GM23338 (cell line): Measurements from ENCODE around the gene NCKIPSD. TPM values are rescaled to one million over a fixed set of nuclear protein-coding genes. Genes with fewer than 3 reads are reported as not detected.
A peak's percentile ranks its signal among the peaks of the same experiment; 100 is the strongest.

Source experiments
- ATAC-seq: fragments of 200-7000 bp; cut with Tn5 transposase; 3 replicates; pipeline ENCODE4 v1.9.1; 2020
- DNase-seq: peaks from one replicate; pipeline ENCODE4 v3.0.0-alpha.2; 2015; ENCODE audit warnings: low spot score
- H2AFZ ChIP-seq: fragments of 200-600 bp; sonication (generic); 2 replicates; pipeline ENCODE4 v1.8.0; 2016; ENCODE audit warnings: antibody characterized with exemption, mild to moderate bottlenecking, moderate library complexity
- H3F3A ChIP-seq: fragments of 200-600 bp; sonication (generic); replicated peaks from 2 replicates; pipeline ENCODE4 v1.8.0; 2017; ENCODE audit warnings: antibody characterized with exemption, mixed run types, low read depth
- H3K27ac ChIP-seq: fragments of 200-600 bp; sonication (generic); 2 replicates; pipeline ENCODE4 v1.6.1; 2016; ENCODE audit warnings: low read depth
- H3K27me3 ChIP-seq: fragments of 200-600 bp; sonication (generic); 2 replicates; pipeline ENCODE4 v1.8.0; 2016; ENCODE audit warnings: mild to moderate bottlenecking, mixed run types, moderate library complexity; ENCODE audit not compliant: insufficient read depth
- H3K36me3 ChIP-seq: fragments of 200-600 bp; sonication (generic); 2 replicates; pipeline ENCODE4 v1.8.0; 2016; ENCODE audit warnings: mild to moderate bottlenecking; ENCODE audit not compliant: insufficient read depth
- H3K4me1 ChIP-seq: fragments of 200-600 bp; sonication (generic); 2 replicates; pipeline ENCODE4 v1.8.0; 2016; ENCODE audit warnings: mild to moderate bottlenecking, moderate library complexity; ENCODE audit not compliant: insufficient read depth
- H3K4me2 ChIP-seq: fragments of 200-600 bp; sonication (generic); 2 replicates; pipeline ENCODE4 v1.7.1; 2017; ENCODE audit warnings: mixed run types
- H3K4me3 ChIP-seq: fragments of 200-600 bp; sonication (generic); 2 replicates; pipeline ENCODE4 v1.6.1; 2016; ENCODE audit warnings: mixed run types
- H3K79me2 ChIP-seq: fragments of 200-600 bp; sonication (generic); replicated peaks from 2 replicates; pipeline ENCODE4 v1.8.0; 2017; ENCODE audit warnings: mild to moderate bottlenecking; ENCODE audit not compliant: insufficient read depth
- H3K9me2 ChIP-seq: fragments of 200-600 bp; sonication (generic); 2 replicates; pipeline ENCODE4 v1.8.0; 2017; ENCODE audit not compliant: insufficient read depth
- H4K20me1 ChIP-seq: fragments of 200-600 bp; sonication (generic); replicated peaks from 2 replicates; pipeline ENCODE4 v1.8.0; 2017; ENCODE audit warnings: mild to moderate bottlenecking; ENCODE audit not compliant: insufficient read depth
- H3K27ac Mint-ChIP-seq: 2 replicates; pipeline ENCODE4 v1.8.0; 2020; ENCODE audit warnings: inconsistent platforms, mild to moderate bottlenecking, moderate library complexity, mixed read lengths
- H3K27me3 Mint-ChIP-seq: 3 replicates; pipeline ENCODE4 v1.8.0; 2022; ENCODE audit warnings: low read depth, mild to moderate bottlenecking, moderate library complexity, mixed read lengths, inconsistent platforms; ENCODE audit not compliant: insufficient read depth, poor library complexity
- H3K36me3 Mint-ChIP-seq: 3 replicates; pipeline ENCODE4 v1.8.0; 2021; ENCODE audit warnings: low read depth, mild to moderate bottlenecking, inconsistent platforms, moderate library complexity, mixed read lengths
- H3K4me1 Mint-ChIP-seq: 3 replicates; pipeline ENCODE4 v1.8.0; 2020; ENCODE audit warnings: mild to moderate bottlenecking, inconsistent platforms, mixed read lengths
- H3K4me3 Mint-ChIP-seq: 3 replicates; pipeline ENCODE4 v1.8.0; 2021; ENCODE audit warnings: moderate library complexity, mild to moderate bottlenecking, inconsistent platforms, mixed read lengths
- H3K9me3 Mint-ChIP-seq: 3 replicates; pipeline ENCODE4 v1.8.0; 2020; ENCODE audit warnings: moderate library complexity, mild to moderate bottlenecking, inconsistent platforms, mixed read lengths
- CREB1 ChIP-seq: fragments of 250-450 bp; sonication (Bioruptor Pico); IDR thresholded peaks from 2 replicates; pipeline ENCODE4 v1.5.0; 2020; ENCODE audit warnings: low read depth, mild to moderate bottlenecking, moderate library complexity
- CTCF ChIP-seq, 2 experiments: fragments of 200-600 bp in 1 of 2; sonication (generic) in 1 of 2; conservative IDR thresholded peaks; 2 replicates each; pipeline versions ENCODE4 v1.5.1 to v1.6.1; 2016 to 2017; ENCODE audit warnings: antibody characterized with exemption in 2 of 2, low read depth in 2 of 2, mild to moderate bottlenecking in 2 of 2, moderate library complexity in 1 of 2
- ETS1 ChIP-seq: IDR thresholded peaks from 2 replicates; pipeline ENCODE4 v1.6.1; 2016; ENCODE audit warnings: antibody characterized with exemption
- EZH2 ChIP-seq: fragments of 200-600 bp; sonication (generic); IDR thresholded peaks from one replicate; pipeline ENCODE4 v1.8.0; 2017; ENCODE audit warnings: antibody characterized with exemption, mild to moderate bottlenecking, low read depth; ENCODE audit not compliant: unreplicated experiment
- EZH2phosphoT487 ChIP-seq: fragments of 200-600 bp; sonication (generic); IDR thresholded peaks from one replicate; pipeline ENCODE4 v1.8.1; 2018; ENCODE audit warnings: antibody characterized with exemption; ENCODE audit not compliant: unreplicated experiment
- JUNB ChIP-seq: IDR thresholded peaks from one replicate; pipeline ENCODE4 v1.6.1; 2016; ENCODE audit warnings: antibody characterized with exemption; ENCODE audit not compliant: unreplicated experiment
- NANOG ChIP-seq: IDR thresholded peaks from 2 replicates; pipeline ENCODE4 v1.6.1; 2016; ENCODE audit warnings: antibody characterized with exemption, borderline replicate concordance
- POLR2AphosphoS5 ChIP-seq: IDR thresholded peaks from 2 replicates; pipeline ENCODE4 v1.6.1; 2016; ENCODE audit warnings: antibody characterized with exemption, low read depth
- REST ChIP-seq: IDR thresholded peaks from one replicate; pipeline ENCODE4 v1.6.1; 2018; ENCODE audit warnings: antibody characterized with exemption; ENCODE audit not compliant: unreplicated experiment
- STAT1 ChIP-seq: IDR thresholded peaks from one replicate; pipeline ENCODE4 v1.6.1; 2016; ENCODE audit warnings: antibody characterized with exemption; ENCODE audit not compliant: unreplicated experiment
- ZNF114 ChIP-seq: fragments of 250-450 bp; sonication (Bioruptor Pico); IDR thresholded peaks from 2 replicates; pipeline ENCODE4 v1.5.0; 2020; ENCODE audit warnings: mild to moderate bottlenecking, moderate library complexity
- ZNF331 ChIP-seq: fragments of 250-450 bp; sonication (Bioruptor Pico); IDR thresholded peaks from 2 replicates; pipeline ENCODE4 v1.5.0; 2020; ENCODE audit warnings: low read depth, mild to moderate bottlenecking, moderate library complexity
- ZNF462 ChIP-seq: fragments of 250-450 bp; sonication (Bioruptor Pico); IDR thresholded peaks from 2 replicates; pipeline ENCODE4 v1.5.0; 2020; ENCODE audit warnings: mild to moderate bottlenecking, moderate library complexity
- polyA plus RNA-seq: library from polyadenylated mRNA; unstranded; fragments of >200 nt; fragmentation: Nextera tagmentation; extraction: Ambion mirVana; gene quantifications from 2 replicates; pipeline ENCODE4 v1.2.1, GENCODE V29; 2016
- total RNA-seq: library from RNA; depleted of rRNA; stranded (reverse); fragments of >200 nt; shearing (Covaris generic); gene quantifications from 2 replicates; pipeline ENCODE4 v1.2.3, GENCODE V29; 2014

The NCKIPSD gene
- total and polyA plus RNA-seq, 2 experiments from 2014 or later = 15.1 to 45.1 TPM

- ATAC-seq (no peak), DNase-seq (no peak)
- Histone ChIP-seq H3K36me3 (peaks cover 4% of the 10 kb centered on the region; the same call in 1 of the 2 replicates), H4K20me1 (peaks cover 5% of the 10 kb centered on the region), H3K4me2 (peak overlapping the region; percentile 90), H3K4me3 (peak overlapping the region; percentile 93), H3F3A (peaks cover 3% of the 10 kb centered on the region; the same call in 1 of the 2 replicates), H3K4me1 (peaks cover 12% of the 10 kb centered on the region), H2AFZ (no peak overlapping the region), H3K79me2 (peaks cover 10% of the 10 kb centered on the region), H3K27me3 (no peaks in the 10 kb centered on the region), H3K27ac (no peak overlapping the region), H3K9me2 (no peaks in the 10 kb centered on the region)
- Mint-ChIP-seq H3K27ac (no peak overlapping the region), H3K4me3 (peak overlapping the region; percentile 89), H3K9me3 (no peaks in the 10 kb centered on the region), H3K36me3 (peaks cover 41% of the 10 kb centered on the region), H3K27me3 (peaks cover 14% of the 10 kb centered on the region), H3K4me1 (peaks cover 33% of the 10 kb centered on the region)
- TF ChIP-seq POLR2AphosphoS5 (no peak), ZNF114 (CRISPR knock-in tag) (no peak), EZH2 (no peak), JUNB (no peak), NANOG (no peak), EZH2phosphoT487 (no peak), ZNF331 (CRISPR knock-in tag) (no peak), ETS1 (no peak), STAT1 (no peak), ZNF462 (no peak), REST (no peak), CREB1 (CRISPR knock-in tag) (no peak), CTCF (conservative IDR thresholded peaks at IDR 0.05; ENCODE audit: low read depth in 2 of 2) (no peak)
Observed at GRCh38 chr3:48633743-48634142, 52.0 kb downstream of the NCKIPSD start.
